ENCODE measurements around the gene PROKR2. TPM values are rescaled to one million over a fixed set of nuclear protein-coding genes. Genes with fewer than 3 reads are reported as not detected.

The PROKR2 gene
- total and polyA plus RNA-seq, 2 of the 13 experiments (the other 11 are each of a cell fraction or from before 2014, with no cell fraction given) = not detected

- in situ Hi-C loops (cut with HindIII; ENCODE audit: extremely low pct_ligation_motif_present, low pct_unique_long_range_greater_than_20kb) (no loop called here), intact Hi-C loops (cut with micrococcal nuclease; ENCODE audit: unreplicated experiment) (no loop called here)
- Histone ChIP-seq H3K4me1 (ENCODE audit: insufficient read depth, low read length) (no peaks in the 10 kb centered on the region), H3K9me3 (ENCODE audit: low read length) (no peaks in the 10 kb centered on the region), H4K20me1 (ENCODE audit: insufficient read depth, low read length) (no peaks in the 10 kb centered on the region), H3K9ac (ENCODE audit: insufficient read depth, low read depth, low read length) (no peak overlapping the region), H3K27me3 (ENCODE audit: control insufficient read depth in 1 of 2, insufficient read depth in 2 of 2, low read length in 2 of 2) (peaks cover 8 to 66% of the 10 kb centered on the region in 2 experiments; a peak in 4 of 5 replicates), H3K4me2 (ENCODE audit: low read depth, low read length) (no peak overlapping the region), H3K27ac (ENCODE audit: extremely low read length, insufficient read depth, low read length) (no peak overlapping the region), H3K36me3 (replicated peaks in 1 of 2; ENCODE audit: control insufficient read depth in 1 of 2, insufficient read depth in 2 of 2, low read length in 2 of 2) (no peaks in the 10 kb centered on the region), H2AFZ (ENCODE audit: low read length) (no peak overlapping the region), H3K4me3 (replicated peaks in 1 of 3; ENCODE audit: insufficient read depth in 1 of 3, low read depth in 2 of 3, low read length in 3 of 3) (no peak overlapping the region), H3K79me2 (ENCODE audit: insufficient read depth, low read length) (no peaks in the 10 kb centered on the region)
- FAIRE-seq (no peak), ATAC-seq (no peak), DNase-seq (ENCODE audit: low spot score) (no peak)
- CTCF ChIA-PET (ENCODE audit: low intra/inter-chr PET ratio, low total read pairs) = no interaction called here
- WGBS (ENCODE audit: low lambda C conversion rate) = under 1% methylated on average over 3 of the region's 3 CpGs
- BruUV-seq (replicated peaks) = no TSS peak
- POLR2A ChIA-PET = no interaction called here
- no peak for TF ChIP-seq MIXL1 (CRISPR knock-in tag; IDR thresholded peaks at IDR 0.05)
- no peak for TF ChIP-seq IKZF1 (IDR thresholded peaks at IDR 0.05)
- no peak for TF ChIP-seq NFIB (CRISPR knock-in tag; IDR thresholded peaks at IDR 0.05; ENCODE audit: borderline replicate concordance)
- TF ChIP-seq HOXD1 (CRISPR knock-in tag; IDR thresholded peaks at IDR 0.05) = no peak
- no peak for TF ChIP-seq HIC2 (CRISPR knock-in tag; IDR thresholded peaks at IDR 0.05; ENCODE audit: low read depth)
- no peak for TF ChIP-seq ZNF260 (CRISPR knock-in tag; IDR thresholded peaks at IDR 0.05; ENCODE audit: borderline replicate concordance, low read depth)
- TF ChIP-seq PCBP1 (IDR thresholded peaks at IDR 0.05; ENCODE audit: borderline replicate concordance, low read depth, low read length) = no peak
- no peak for TF ChIP-seq ZFAT (CRISPR knock-in tag; conservative IDR thresholded peaks at IDR 0.05)
- no peak for TF ChIP-seq TRIM22 (IDR thresholded peaks at IDR 0.05)
- TF ChIP-seq ERF (CRISPR knock-in tag; IDR thresholded peaks at IDR 0.05) = no peak
- TF ChIP-seq AKNA (CRISPR knock-in tag; IDR thresholded peaks at IDR 0.05; ENCODE audit: borderline replicate concordance) = no peak
- no peak for TF ChIP-seq MAFG (CRISPR knock-in tag; IDR thresholded peaks at IDR 0.05)
- no peak for TF ChIP-seq ZNF572 (CRISPR knock-in tag; IDR thresholded peaks at IDR 0.05)
- TF ChIP-seq ZNF207 (IDR thresholded peaks at IDR 0.05; ENCODE audit: borderline replicate concordance) = no peak
- no peak for TF ChIP-seq SOX13 (IDR thresholded peaks at IDR 0.05)
- TF ChIP-seq SOX13 (CRISPR knock-in tag; conservative IDR thresholded peaks at IDR 0.05 in 1 of 2, IDR thresholded peaks at IDR 0.05 in 1 of 2) = no peak
Observed at GRCh38 chr20:5268449-5268848, 48.3 kb downstream of the PROKR2 start.
